ENCODE results near the gene SHOC2.
A peak's percentile ranks its signal among the peaks of the same experiment; 100 is the strongest.

The SHOC2 gene

DNA sequence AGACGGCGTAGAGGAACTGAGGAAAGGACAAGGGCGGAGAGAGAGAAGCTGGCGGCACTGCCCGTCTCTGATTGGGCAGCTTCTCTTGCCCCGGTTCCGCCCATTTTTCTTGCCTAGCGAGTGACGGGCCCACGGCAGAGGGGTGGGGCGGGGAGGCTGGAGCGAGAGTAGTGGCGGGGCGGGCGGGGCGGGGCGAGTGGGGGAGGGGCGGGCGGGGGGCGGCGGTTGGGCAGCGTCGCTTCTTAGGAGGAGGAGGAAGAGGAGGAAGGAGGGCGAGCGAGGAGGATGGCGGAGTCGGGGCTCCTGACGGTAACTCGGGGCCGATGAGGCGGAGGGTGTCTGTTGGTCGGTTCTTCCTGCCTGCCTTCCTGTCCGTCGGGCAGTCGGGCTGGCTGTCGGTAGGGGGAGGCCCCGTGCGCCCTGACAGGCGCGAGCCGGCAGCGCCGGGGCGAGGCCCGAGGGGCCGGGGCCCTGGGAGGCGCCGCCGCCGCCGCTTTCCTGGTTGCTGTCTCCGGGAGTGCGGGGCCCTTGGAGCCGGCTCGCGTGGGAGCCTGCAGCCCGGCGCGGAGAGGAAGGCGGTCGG lies at the start of gene SHOC2:
Gene SHOC2, plus strand, starts transcription at position 256 of the 583 bp plus-strand sequence. CDS start 44,755 bp downstream, outside the sequence.
- peak; percentile 77 for DNase-seq (ENCODE audit: low spot score)

DNA sequence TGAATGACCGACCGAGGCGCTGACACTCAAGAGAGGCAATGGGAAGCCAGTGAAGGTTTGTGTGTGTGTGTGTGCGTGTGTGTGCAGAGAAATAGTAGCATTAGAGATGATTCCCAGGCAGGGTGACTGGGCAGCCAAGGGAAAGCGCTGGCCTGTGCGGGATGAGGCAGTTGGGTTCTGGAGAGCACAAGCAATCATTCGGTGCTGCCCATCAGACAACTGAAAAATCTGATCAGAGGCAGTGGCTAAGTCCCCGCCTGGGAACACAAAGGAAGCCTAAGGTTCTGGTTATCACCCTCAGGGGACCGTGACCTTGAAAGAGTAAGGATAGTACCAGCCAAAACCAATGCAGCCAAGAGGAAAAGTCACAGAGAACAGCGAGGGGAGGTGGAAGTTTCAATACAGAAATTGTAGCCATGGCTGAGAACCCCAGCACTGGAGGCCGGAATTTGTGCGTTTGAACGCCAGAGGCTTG lies 48.5 kb upstream of the SHOC2 start:
- no peak for DNase-seq (ENCODE audit: low spot score)

DNA sequence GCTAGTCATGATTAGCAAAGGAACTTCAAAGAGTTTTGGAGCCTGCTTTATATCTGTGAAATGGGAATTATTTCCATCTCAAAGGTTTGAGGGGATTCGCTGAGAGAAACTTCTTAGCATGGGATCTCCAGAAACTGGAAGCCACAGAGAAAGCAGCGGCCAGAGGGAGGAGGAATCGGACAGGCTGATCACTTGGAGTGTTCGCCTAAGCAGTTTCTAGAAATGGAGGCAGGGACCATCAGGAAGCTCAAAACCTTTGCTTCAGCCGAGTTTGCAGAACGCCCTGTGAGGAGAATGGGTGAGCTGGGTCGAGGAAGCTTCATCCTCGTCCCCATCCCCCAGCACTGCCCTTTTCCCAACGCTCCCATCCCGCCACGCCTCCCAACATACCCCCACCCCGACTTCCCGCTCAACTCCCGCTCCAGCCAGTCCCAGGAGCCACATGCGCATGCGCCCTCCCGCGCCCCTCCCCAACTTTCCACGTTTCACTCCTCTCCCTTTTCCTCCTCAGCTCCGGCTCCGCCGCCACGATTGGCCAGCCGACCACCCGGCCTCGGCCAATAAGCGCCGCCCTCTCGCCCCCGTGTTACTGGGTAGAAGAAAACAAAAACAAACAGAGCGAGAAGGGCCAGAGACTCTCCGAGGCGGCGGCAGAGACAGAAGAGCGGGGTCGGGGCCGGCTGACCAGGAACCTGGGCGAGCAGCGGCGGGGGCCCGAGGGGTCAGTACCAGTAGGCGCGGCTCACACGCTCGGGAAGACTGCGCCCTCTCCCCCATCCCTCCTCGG lies 47.9 kb upstream of the SHOC2 start, which contains the start of gene PDCD4:
Gene PDCD4, plus strand, starts transcription at position 631 of the 787 bp plus-strand sequence. CDS start 4,100 bp downstream, outside the sequence.
- peak; percentile 97 for DNase-seq (ENCODE audit: low spot score)

DNA sequence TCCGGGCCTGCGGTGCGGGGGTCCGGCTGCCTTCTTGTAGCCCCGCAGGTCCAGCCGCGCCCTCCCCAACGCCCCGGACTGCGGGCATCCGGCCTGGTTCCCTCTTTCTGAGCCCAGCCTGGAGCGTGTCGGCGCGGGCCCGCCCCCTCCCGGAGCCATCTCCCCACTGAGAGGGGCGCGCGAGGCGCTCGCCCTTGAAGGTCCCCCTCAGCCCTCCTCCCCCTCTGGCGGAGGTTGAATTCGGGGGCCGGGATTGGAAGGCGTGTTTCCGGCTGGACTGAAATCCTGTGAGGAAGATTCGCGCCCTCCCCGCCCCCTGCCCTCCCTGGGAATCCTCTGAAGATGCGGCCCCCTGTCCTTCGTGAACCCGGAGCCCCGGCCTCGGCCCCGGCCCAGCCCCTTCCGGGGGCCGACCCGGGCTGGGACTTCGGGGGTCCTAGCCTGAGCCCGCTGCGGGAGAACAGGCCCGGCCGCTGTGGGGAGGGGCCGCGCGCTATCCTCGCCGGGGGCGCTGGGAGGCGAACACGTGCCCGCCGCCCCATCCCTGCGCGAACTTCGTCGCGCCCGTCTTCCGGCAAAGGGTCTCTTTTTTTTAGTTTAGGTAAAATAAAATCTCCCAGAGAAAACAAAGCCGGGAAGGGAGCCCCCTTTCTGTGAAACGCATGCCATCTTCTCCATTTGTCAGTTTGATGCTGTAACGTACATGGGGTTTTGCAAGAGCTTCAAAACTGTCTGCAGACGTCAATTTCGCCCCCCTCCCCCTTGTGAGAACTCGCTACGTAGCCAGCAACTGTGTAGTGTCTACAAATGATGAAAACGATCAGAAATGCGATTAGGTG lies 47.0 kb upstream of the SHOC2 start:
- DNase-seq (ENCODE audit: low spot score) = peak; percentile 47

DNA sequence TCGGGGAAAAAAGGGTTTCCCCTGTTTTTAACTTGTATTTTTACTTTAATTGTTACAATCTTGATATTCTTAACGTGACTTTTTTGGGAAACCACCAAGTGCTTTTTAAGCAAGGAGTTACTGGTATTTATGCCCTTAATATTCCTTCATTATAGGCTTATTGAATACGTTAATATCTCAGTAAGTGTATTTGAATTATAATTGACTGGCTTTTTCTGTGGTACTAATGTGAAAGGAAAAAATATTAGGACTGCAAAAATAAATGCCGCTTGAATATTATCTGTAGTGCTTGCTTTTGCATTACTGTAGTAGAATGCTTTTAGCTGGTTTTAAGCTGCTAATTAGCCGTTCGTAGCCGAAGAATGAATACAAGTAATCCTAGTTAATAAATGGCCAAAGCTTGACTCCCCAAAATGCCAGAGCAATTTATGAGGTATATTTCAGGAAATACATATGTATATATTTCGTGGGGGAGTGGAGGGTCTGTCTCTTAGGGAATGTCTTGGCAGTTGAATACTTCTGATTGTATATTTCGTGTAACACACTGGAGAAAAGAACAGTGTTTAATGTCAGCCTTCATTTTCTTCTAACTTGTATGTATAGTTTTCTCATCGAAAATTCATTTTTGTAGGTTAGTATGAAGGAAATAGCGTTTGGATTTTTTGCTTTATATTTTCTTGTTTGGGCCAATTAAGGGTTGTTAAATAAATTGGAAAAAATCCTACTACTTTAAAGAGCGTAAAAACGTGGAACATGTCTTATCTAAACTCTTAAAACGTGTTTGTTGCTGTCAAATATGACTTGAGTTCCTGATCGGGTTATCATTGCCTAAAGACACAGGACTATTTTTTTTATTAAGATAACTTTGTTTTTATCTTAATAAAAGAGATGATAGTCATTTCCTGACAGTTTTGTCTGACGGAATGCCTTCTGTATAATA lies 46.1 kb upstream of the SHOC2 start:
- no peak for DNase-seq (ENCODE audit: low spot score)

DNA sequence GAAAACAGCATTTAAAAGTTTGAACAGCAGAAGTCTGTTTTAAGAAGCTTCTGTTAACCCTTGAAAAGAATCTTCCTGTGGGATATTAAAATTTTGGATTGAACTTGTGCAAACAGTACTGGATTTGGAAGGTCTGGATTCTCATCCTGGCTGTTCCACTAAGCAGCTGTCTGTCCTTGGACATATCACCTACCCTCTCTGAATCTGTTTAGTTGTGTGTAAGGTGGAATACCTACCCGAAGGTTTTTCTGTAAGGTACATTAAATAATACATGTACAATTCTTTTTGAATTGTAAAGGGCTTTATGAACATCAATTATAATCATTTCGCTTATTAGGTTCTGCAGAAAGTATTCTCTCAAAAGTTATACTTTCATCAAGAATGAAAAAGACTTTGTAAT lies 45.5 kb upstream of the SHOC2 start:
- no peak for DNase-seq (ENCODE audit: low spot score)

DNA sequence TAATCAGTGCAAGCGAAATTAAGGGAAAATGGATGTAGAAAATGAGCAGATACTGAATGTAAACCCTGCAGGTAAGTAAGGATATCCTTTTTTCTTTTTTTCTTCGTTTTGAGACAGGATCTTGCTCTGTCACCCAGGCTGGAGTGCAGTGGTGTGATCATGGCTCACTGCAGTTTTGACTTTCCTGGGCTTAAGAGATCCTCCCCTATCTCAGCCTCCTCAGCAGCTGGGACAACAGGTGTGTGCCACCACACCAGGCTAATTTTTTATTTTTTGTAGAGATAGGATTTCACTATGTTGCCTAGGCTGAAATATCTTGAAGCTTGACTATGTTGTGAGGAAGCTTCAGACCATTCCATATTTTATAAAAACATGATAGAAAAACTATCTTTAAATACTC lies 43.4 kb upstream of the SHOC2 start:
- no peak for DNase-seq (ENCODE audit: low spot score)

DNA sequence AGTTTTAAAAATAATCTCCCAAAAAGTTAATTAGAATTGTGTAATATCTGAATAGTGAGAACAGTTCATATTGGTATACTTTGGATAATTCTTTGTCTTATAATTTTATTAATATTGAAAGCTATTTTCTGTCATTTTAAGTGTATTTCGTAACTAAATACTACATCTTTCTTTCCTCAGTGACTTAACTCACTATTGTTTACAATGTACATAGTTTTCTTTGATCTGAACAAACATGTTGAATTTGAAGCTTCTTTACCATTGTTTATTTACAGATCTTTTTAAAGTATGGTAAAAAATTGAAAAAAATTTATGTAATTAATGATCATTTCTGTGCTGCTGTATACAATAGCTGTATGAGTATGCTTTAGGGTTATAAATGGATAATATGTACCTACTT lies 42.6 kb upstream of the SHOC2 start:
- DNase-seq (ENCODE audit: low spot score) = no peak

DNA sequence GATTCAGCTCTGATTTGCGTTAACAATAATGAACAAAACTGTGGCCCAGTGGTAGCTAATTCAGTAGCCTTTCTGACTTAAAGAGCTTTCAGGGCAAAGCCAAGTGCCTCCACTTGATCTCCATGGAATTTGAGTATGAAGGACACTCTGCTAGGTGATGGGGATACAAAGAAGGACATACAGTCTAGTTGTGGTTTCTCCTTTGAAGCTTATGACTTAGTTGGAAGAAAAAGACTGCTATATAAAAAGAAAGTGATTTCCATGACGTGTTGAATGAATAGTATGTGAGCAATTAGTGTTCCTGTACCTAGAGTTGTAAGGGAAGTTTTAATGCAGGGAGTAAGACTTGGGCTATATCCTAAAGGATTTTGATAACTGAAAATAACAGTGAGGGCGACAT lies 39.4 kb upstream of the SHOC2 start:
- DNase-seq (ENCODE audit: low spot score) = no peak

DNA sequence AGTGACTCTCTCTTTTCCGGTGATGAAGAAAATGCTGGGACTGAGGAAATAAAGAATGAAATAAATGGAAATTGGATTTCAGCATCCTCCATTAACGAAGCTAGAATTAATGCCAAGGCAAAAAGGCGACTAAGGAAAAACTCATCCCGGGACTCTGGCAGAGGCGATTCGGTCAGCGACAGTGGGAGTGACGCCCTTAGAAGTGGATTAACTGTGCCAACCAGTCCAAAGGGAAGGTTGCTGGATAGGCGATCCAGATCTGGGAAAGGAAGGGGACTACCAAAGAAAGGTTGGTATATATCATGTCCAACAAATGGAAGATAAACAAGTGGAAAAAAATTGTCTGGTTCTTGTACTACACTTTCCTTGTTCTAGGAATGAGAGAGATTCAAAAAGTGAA lies 38.2 kb upstream of the SHOC2 start:
- no peak for DNase-seq (ENCODE audit: low spot score)

DNA sequence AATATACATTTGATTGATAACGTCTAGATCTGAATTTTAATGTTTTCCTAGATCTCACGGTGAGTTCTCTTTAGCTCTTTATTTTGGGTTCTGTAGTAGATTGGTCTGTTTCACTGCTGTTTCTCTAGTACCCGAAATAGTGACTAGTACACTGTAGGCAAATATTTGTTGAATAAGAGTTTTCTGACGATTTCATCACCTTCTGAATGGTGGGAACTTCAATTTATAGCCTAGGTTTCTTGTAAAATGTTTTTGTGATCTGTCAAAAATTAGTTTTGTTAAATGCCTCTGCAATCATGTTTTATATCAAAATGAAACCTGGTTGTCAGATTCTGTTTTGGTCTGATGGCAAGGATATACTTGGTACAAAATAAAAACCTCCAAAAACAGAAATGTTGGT lies 37.5 kb upstream of the SHOC2 start:
- no peak for DNase-seq (ENCODE audit: low spot score)

DNA sequence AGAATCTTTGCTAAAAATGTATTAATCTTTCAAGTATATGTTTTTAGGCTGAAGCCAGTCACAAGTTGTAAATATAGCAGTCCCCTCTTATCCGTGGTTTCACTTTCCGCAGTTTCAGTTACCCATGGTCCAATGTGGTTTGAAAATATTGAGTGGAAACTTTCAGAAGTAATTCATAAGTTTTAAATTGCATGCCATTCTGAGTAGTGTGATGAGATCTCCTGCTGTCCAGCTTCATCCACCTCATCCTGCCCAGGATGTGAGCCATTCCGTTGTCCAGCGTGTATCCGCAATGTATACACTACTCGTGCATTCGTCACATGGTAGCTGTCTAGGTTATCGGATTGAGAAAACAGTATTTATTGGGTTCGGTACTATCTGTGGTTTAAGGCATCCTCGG lies 35.5 kb upstream of the SHOC2 start:
- DNase-seq (ENCODE audit: low spot score) = no peak

DNA sequence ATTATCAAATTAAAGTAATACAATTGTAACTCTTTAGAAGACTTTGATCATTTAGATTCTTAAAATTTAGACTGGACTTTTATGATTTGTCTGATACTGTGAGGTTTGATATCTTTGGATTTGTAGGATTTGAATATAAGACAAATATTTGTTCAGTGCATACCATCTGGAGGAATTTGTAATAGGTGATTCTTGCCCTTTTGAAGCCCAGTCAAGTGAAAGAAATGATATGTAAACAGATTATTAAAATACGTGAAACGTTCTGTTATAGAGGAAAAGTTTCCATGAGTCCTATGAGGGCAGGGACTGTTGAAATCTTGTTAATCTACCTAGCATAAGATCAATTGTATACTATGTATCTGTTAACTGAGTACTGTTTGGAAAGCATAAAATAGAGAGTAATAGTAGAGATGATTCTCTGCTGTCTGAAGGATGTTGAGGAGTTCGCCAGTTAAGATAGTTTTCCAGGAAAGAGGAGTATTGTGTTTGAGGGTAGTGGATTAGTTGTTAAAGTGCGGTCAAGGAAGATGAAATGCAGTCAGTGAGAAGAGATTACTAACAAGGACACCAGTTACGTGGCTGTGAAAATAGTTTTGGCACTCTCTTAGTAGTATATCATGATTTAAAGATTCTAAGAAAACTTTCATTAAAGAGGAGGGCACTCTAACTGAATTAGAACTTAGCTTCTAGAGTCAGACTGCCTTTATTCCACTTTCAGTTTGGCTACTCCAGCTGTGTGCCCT lies 33.3 kb upstream of the SHOC2 start:
- no peak for DNase-seq (ENCODE audit: low spot score)

DNA sequence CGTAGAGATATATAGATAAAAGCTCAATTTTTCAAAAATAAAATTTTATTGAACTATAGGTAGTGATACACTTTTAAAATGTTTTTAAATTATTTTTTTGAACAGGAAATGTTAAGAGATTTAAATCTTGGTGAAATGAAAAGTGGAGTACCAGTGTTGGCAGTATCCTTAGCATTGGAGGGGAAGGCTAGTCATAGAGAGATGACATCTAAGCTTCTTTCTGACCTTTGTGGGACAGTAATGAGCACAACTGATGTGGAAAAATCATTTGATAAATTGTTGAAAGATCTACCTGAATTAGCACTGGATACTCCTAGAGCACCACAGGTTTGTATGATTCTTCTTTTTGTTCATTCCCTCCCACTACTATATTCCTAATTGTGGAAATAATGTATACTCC lies 31.8 kb upstream of the SHOC2 start:
- no peak for DNase-seq (ENCODE audit: low spot score)

DNA sequence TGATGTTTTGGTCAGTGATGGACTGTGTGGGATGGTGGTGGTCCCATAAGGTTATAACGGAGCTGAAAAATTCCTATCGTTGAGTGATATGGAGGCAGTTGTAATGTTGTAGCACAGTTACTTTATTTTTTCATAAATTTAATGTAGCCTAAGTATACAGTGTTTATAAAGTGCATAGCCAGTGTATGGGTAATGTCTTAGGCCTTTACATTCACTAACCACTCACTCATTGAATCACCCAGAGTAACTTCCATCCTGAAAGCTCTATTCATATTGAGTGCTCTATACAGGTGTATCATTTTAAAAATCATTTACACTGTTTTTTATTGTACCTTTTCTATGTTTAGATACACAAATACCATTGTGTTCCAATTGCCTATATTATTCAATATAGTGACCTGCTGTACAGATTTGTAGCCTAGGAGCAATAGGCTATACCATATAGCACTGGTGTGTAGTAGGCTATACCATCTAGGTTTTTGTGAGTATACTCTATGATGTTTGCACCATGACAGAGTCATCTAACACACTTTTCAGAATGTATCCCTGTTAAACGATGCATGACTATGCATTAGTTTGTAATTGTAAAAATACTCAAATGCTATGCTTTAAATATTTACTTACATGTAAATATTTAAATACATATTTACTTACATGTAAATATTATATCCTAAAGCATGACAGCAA lies 26.7 kb upstream of the SHOC2 start:
- DNase-seq (ENCODE audit: low spot score) = no peak

DNA sequence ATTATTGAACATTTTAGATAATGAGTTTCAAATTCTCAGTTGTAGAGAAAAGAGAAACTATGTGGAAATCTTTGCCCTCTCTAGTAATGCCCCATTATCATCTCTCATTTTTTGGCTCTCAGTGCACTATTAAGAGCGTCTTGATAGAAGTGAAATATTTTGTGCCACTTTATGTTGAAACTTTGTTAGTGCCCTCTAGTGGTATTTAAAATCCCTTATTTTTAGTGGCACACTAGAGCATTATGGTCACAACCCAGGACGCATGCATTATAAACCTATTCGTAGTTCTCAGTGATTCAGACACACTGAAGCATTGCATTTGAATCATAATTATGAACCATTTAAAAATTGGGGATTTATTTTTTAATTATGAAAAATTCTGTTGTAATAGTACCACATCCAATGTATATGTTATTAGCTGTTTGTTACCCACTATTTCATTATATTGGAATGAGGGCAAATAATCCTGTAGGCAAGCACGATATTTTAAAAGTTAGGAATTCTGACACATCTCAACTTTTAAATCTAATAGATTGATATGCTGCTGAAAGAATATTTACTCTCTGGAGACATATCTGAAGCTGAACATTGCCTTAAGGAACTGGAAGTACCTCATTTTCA lies 25.7 kb upstream of the SHOC2 start:
- peak; percentile 30 for DNase-seq (ENCODE audit: low spot score)

DNA sequence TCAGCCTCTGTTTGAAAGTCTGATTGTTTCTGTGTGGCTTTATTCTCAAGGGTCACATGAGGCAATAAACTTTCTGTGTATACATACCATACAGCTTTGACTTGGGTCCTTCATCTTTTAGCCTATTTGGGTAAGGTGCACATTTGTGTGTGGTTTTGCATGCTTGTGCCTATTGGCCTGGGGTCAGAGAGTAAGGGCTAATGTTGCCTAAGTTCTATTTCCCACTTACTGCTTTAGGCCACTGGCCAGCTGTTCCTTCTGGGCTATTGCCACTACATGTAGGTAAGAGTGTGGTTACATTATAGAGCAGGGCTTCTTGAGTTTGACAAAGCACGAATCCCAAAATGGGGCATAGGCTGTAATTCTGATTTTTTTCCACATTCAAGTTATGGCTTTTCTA lies 22.2 kb upstream of the SHOC2 start:
- DNase-seq (ENCODE audit: low spot score) = no peak

DNA sequence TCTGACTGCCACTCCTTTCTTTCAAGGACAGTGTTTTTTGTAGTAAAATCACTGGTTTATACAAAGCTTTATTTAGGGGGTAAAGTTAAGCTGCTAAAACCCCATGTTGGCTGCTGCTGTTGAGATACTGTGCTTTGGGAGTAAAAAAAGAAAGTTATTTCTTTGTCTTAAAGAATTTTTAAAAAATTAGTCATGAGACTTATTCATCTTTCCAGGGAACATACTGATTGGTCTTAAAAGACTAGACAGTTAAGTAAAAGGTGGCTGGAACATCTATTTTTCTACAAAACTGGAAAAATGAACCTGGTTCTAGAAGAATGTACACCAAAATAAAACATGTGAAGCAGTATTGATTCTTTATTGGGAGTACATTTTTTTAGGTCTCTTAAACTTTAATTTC lies 21.0 kb upstream of the SHOC2 start:
- no peak for DNase-seq (ENCODE audit: low spot score)

DNA sequence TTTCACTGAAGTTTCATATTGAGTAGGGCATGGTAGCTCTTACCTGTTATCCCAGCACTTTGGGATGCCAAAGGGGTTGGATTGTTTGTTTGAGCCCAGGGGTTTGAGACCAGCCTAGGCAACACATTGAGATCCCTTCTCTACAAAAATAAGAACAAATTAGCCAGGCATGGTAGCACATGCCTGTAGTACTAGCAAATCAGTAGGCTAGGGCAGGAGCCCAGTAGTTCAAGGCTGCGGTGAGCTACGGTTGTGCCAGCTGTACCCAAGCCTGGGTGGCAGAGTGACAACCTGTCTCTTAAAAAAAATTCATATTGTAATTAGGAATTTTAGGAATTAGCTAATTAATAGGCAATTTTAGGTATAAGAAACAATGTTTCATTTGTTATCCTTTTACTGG lies 18.4 kb upstream of the SHOC2 start:
- no peak for DNase-seq (ENCODE audit: low spot score)

Measured in AG08396 (cell line).